OCI-LY7 (cell line): Measurements from ENCODE around the gene IFT80.

Experiments used
- EZH2phosphoT487 ChIP-seq: fragments of 200-600 bp; sonication (generic); IDR thresholded peaks from 2 replicates; pipeline ENCODE4 v1.6.1; 2018; ENCODE audit warnings: low read depth, borderline replicate concordance, mild to moderate bottlenecking, mixed run types, antibody characterized with exemption, low read length, moderate library complexity, mixed read lengths
- TF ChIP-seq, protein P1 (sequence below): fragments of 200-600 bp; sonication (generic); conservative IDR thresholded peaks from 2 replicates; pipeline ENCODE4 v1.5.1; 2014; ENCODE audit warnings: mild to moderate bottlenecking, antibody characterized with exemption, low read length, moderate library complexity, mixed read lengths

DNA sequence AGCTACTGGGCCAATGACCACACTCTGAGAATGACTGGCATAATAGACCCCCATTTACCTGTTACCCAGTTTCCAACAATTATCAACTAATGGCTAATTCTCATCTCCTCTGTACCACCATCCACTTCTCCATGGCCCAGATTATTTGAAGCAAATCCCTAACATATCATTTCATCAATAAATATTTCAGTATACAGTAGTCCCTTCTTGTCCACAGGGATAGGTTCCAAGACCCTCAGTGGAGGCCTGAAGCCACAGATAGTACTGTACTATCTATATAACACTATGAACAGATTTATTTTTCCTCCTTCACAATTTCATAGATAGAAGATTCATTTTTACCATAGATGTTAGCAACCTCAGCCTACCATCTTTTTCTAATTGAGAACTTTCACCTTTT lies 68.3 kb downstream of the IFT80 start:
- TF ChIP-seq, protein P1, sequence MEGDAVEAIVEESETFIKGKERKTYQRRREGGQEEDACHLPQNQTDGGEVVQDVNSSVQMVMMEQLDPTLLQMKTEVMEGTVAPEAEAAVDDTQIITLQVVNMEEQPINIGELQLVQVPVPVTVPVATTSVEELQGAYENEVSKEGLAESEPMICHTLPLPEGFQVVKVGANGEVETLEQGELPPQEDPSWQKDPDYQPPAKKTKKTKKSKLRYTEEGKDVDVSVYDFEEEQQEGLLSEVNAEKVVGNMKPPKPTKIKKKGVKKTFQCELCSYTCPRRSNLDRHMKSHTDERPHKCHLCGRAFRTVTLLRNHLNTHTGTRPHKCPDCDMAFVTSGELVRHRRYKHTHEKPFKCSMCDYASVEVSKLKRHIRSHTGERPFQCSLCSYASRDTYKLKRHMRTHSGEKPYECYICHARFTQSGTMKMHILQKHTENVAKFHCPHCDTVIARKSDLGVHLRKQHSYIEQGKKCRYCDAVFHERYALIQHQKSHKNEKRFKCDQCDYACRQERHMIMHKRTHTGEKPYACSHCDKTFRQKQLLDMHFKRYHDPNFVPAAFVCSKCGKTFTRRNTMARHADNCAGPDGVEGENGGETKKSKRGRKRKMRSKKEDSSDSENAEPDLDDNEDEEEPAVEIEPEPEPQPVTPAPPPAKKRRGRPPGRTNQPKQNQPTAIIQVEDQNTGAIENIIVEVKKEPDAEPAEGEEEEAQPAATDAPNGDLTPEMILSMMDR, result no peak
- TF ChIP-seq EZH2phosphoT487, result no peak
